Measurements from ENCODE around the gene BET1L. TPM values are rescaled to one million over a fixed set of nuclear protein-coding genes. Genes with fewer than 3 reads are reported as not detected.

The BET1L gene
- polyA plus RNA-seq, 1 experiment, result 75.0 TPM

DNA sequence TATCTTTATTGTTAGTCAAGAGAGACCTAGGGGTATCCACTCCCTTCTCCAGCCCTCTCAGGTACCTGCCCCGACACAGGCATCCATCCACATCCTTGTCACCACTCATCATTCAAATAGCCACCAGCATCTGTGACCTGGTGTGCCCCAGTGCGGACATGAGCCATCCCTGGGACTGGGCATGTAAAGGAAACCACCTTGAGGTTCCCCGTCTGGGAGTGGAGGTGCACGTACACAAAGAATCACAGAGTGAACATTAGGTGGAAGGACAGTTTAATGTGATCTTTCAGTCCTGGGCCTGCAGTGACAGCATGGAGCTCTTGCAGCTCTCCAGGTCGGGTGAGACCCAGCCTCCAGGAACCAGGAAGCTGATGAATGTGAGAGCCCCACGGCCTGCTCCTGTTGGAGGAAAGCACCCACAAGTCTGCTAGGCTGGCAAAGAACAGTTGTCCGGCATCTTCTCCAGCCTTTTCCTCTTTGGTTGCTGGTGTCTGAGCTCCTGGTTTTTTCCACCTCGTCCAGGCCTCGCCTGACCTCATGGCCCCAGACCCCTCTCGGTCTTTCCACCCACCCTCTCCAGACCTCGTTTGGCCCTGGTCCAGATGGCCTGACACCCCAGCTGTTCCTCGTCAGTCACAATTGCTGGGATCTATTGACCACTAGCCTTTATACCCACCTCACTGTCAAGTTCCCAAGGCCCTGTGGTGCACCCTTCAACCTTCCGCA, 46.1 kb upstream of the BET1L start:
- TF ChIP-seq, protein P1, sequence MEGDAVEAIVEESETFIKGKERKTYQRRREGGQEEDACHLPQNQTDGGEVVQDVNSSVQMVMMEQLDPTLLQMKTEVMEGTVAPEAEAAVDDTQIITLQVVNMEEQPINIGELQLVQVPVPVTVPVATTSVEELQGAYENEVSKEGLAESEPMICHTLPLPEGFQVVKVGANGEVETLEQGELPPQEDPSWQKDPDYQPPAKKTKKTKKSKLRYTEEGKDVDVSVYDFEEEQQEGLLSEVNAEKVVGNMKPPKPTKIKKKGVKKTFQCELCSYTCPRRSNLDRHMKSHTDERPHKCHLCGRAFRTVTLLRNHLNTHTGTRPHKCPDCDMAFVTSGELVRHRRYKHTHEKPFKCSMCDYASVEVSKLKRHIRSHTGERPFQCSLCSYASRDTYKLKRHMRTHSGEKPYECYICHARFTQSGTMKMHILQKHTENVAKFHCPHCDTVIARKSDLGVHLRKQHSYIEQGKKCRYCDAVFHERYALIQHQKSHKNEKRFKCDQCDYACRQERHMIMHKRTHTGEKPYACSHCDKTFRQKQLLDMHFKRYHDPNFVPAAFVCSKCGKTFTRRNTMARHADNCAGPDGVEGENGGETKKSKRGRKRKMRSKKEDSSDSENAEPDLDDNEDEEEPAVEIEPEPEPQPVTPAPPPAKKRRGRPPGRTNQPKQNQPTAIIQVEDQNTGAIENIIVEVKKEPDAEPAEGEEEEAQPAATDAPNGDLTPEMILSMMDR (IDR thresholded peaks at IDR 0.05; ENCODE audit: low read depth, low read length), result no peak
- Histone ChIP-seq H3K27ac (ENCODE audit: low read depth, low read length) (no peak overlapping the region), H3K27me3 (ENCODE audit: control insufficient read depth, insufficient read depth, low read length) (peaks cover 6% of the 10 kb centered on the region), H3K4me3 (ENCODE audit: low read depth, low read length) (no peak overlapping the region), H3K9me3 (ENCODE audit: control insufficient read depth, insufficient read depth, low read length) (no peaks in the 10 kb centered on the region)
- no peak for DNase-seq (ENCODE audit: low read depth, low spot score)
- POLR2A ChIA-PET, result interaction anchor here (0.5 kb wide), 1 partner anchor 105 kb away, joined by 4 read pairs; no protein-coding TSS in a partner anchor
- CTCF ChIA-PET, result no interaction called here

DNA sequence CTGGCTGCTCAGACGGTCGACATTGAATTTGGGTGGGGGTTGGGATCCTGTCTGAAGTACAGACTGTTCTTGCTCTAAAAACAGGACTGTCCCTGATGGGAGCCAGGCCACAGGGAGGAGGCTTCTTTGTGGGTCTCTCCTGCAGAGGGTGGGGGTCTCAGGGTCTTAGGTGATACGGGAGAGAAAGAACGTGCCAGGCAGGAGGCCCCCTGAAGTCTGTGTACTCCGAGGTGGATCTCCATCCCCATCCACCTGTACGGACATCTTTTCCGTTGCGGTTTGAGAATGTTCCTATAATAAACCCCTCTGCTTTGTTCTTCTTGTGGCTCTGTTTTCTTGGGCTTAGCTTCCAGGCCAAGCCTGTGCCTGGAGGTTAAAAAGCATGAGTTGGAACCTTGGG, 45.5 kb upstream of the BET1L start:
- ChIA-PET POLR2A (no interaction called here), CTCF (no interaction called here)
- DNase-seq (ENCODE audit: low read depth, low spot score), result no peak
- Histone ChIP-seq H3K4me3 (ENCODE audit: low read depth, low read length) (no peak overlapping the region), H3K27me3 (ENCODE audit: control insufficient read depth, insufficient read depth, low read length) (peaks cover 6% of the 10 kb centered on the region), H3K9me3 (ENCODE audit: control insufficient read depth, insufficient read depth, low read length) (no peaks in the 10 kb centered on the region), H3K27ac (ENCODE audit: low read depth, low read length) (no peak overlapping the region)
- TF ChIP-seq, protein P1 (IDR thresholded peaks at IDR 0.05; ENCODE audit: low read depth, low read length), result no peak

DNA sequence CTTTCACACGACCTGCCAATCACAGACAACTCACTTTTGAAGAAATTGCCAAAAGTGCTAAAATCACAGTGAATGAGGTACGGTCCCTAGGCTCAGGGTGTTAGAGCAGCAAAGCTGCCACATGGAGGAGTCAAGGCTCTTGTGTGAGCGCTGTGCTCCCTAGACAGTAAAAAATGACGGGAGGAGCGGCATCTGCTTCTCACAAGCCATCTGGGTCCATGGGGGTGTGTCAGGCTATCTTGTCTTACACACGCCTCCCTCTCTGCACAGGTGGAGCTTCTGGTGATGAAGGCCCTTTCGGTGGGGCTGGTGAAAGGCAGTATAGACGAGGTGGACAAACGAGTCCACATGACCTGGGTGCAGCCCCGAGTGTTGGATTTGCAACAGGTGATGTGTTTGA, 44.4 kb upstream of the BET1L start:
- Histone ChIP-seq H3K9me3 (ENCODE audit: control insufficient read depth, insufficient read depth, low read length) (no peaks in the 10 kb centered on the region), H3K27ac (ENCODE audit: low read depth, low read length) (peak overlapping the region; percentile 39), H3K4me3 (ENCODE audit: low read depth, low read length) (no peak overlapping the region), H3K27me3 (ENCODE audit: control insufficient read depth, insufficient read depth, low read length) (no peaks in the 10 kb centered on the region)
- DNase-seq (ENCODE audit: low read depth, low spot score), result no peak
- TF ChIP-seq, protein P1 (IDR thresholded peaks at IDR 0.05; ENCODE audit: low read depth, low read length), result no peak
- POLR2A ChIA-PET, result no interaction called here
- CTCF ChIA-PET, result interaction anchor here (0.6 to 2.5 kb wide), 11 partner anchors 8 to 197 kb away, joined by 3 to 51 read pairs (median 6); partner anchors contain the start of genes PSMD13 and SIGIRR

DNA sequence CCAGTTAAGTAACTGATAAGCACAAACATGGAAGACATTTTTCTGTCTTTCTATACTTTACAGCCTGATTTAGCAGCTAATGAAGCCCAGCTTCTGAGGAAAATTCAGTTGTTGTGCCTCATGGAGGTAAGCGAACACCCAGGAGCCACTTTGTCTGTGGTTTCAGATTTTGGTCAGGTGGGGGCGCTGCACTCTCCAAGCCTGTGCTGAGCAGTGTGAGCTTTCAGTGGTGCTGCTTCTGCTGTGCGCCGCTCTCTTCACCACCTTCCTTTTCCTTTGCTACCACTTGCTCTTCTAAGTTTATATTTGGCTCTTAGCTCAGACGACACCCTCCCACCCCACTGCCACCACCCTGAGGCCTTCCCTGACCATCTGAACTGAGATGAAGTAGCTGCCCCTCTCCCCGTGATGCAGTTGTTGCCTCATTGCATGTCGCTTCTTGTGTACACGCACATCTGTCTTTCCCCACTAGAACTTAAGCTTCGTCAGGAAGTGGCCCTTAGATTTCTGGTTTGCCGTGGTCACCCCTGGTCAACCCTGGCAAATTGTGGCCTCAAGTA, 43.6 kb upstream of the BET1L start:
- H3K4me3 ChIP-seq (ENCODE audit: low read depth, low read length), result no peak overlapping the region
- POLR2A ChIA-PET, result interaction anchor here (0.9 kb wide), 1 partner anchor 17 kb away, joined by 3 read pairs; no protein-coding TSS in a partner anchor
- no peak overlapping the region for H3K27ac ChIP-seq (ENCODE audit: low read depth, low read length)
- CTCF ChIA-PET, result interaction anchor here (0.6 to 2.5 kb wide), 15 partner anchors 9 to 198 kb away, joined by 3 to 51 read pairs (median 4); partner anchors contain the start of genes B4GALNT4, PSMD13 and SIGIRR
- TF ChIP-seq, protein P1 (IDR thresholded peaks at IDR 0.05; ENCODE audit: low read depth, low read length), result peak; percentile 62
- DNase-seq (ENCODE audit: low read depth, low spot score), result no peak
- H3K9me3 ChIP-seq (ENCODE audit: control insufficient read depth, insufficient read depth, low read length), result no peaks in the 10 kb centered on the region
- H3K27me3 ChIP-seq (ENCODE audit: control insufficient read depth, insufficient read depth, low read length), result no peaks in the 10 kb centered on the region

DNA sequence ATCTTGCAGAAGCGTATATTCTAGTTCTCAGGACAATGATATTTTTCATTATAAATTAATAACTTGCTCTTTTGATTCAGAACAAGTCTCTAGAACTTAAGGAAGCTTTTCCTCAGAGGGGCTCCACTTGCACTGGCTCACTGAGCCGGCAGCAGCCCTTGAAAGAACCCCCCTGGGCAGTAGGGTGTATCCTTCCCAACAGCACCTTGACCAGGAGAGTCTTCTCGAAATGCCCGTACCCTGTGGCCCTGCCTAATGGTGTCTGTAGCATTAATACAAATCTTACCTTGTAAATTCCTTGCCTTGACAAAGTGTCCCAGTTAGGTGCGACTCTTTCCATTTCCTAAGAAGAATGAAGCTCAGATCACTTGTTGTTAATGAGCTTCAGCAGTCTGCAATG, 43.1 kb upstream of the BET1L start:
- no peak for DNase-seq (ENCODE audit: low read depth, low spot score)
- POLR2A ChIA-PET, result interaction anchor here (0.9 kb wide), 1 partner anchor 18 kb away, joined by 3 read pairs; no protein-coding TSS in a partner anchor
- no peaks in the 10 kb centered on the region for H3K9me3 ChIP-seq (ENCODE audit: control insufficient read depth, insufficient read depth, low read length)
- TF ChIP-seq, protein P1 (IDR thresholded peaks at IDR 0.05; ENCODE audit: low read depth, low read length), result no peak
- no peak overlapping the region for H3K4me3 ChIP-seq (ENCODE audit: low read depth, low read length)
- CTCF ChIA-PET, result interaction anchor here (0.8 to 2.5 kb wide), 13 partner anchors 10 to 198 kb away, joined by 3 to 51 read pairs (median 4); partner anchors contain the start of genes B4GALNT4, PSMD13 and SIGIRR
- no peaks in the 10 kb centered on the region for H3K27me3 ChIP-seq (ENCODE audit: control insufficient read depth, insufficient read depth, low read length)
- no peak overlapping the region for H3K27ac ChIP-seq (ENCODE audit: low read depth, low read length)
